ENCODE data around the gene C2orf92. TPM values are rescaled to one million over a fixed set of nuclear protein-coding genes. Genes with fewer than 3 reads are reported as not detected.

Gene C2orf92
- total RNA-seq, 1 experiment from 2014 or later: 6.0 TPM

DNA sequence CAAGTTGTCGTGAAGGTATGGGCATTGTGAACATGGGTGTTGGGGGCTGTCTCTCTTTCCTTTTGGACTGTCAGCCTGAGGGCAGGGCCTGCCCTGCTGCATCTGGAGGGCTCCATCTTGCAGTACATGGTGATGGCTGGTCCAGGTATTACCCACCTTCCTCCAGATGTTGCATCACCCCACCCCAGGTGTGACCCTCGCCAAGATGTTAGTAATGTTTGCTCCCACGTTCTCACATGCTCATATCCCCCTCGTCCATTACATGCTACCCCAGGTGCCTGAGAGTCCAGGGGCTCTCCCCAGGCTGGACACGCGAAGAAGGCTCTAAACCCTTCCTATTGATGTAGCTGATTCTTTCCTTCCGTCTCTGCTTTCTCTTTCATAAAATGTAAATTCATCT is 57.8 kb downstream of the C2orf92 start:
- intact Hi-C loops (cut with micrococcal nuclease; ENCODE audit: unreplicated experiment): no loop called here

DNA sequence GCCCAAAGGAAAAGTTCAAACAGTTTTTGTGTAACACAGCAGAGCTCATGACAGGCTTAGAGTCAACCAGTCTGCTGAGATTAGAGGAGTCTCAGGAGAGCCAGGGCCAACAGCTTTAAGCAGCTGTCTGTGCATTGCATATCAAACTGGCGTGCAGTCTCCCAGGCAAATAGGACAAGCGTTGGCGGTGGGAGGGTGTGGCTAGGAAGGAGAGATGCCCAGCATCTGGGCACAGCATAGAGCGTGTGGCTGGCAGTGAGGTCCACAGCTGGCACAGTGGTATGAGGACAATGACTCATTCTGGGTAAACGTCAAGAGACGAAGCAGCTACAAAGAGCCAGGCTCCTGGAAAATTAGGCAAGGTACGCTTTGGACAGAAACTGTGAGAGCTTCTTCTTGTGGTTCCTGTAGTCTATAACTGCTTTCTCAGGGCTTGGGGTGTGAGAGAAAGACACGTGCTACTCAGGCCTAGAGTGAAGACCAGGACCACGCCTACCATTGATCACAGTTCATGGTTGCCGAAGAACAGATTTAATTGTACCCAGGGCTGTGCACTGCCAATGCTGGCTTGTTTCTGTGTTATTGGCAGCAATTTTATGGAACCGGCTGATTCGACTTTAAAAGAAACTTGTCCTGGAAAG is 58.7 kb downstream of the C2orf92 start:
- H3K4me3 ChIP-seq (ENCODE audit: low read depth in 2 of 2, low read length in 2 of 2): no peak overlapping the region
- no peaks in the 10 kb centered on the region for H3K36me3 ChIP-seq (ENCODE audit: control insufficient read depth, insufficient read depth, low read length)
- POLR2A ChIA-PET: no interaction called here
- peak; percentile 52; the same call in 1 of the 2 replicates for ATAC-seq
- intact Hi-C loops (cut with micrococcal nuclease; ENCODE audit: unreplicated experiment) (no loop called here), in situ Hi-C loops (cut with HindIII; ENCODE audit: low pct_unique_long_range_greater_than_20kb, low sequenced_read_pairs) (no loop called here)
- DNase-seq (ENCODE audit: low read depth, low spot score): no peak
- no peak for TF ChIP-seq SIN3A (IDR thresholded peaks at IDR 0.05; ENCODE audit: borderline replicate concordance, insufficient read depth, low read depth, low read length)
- TF ChIP-seq, protein P1, sequence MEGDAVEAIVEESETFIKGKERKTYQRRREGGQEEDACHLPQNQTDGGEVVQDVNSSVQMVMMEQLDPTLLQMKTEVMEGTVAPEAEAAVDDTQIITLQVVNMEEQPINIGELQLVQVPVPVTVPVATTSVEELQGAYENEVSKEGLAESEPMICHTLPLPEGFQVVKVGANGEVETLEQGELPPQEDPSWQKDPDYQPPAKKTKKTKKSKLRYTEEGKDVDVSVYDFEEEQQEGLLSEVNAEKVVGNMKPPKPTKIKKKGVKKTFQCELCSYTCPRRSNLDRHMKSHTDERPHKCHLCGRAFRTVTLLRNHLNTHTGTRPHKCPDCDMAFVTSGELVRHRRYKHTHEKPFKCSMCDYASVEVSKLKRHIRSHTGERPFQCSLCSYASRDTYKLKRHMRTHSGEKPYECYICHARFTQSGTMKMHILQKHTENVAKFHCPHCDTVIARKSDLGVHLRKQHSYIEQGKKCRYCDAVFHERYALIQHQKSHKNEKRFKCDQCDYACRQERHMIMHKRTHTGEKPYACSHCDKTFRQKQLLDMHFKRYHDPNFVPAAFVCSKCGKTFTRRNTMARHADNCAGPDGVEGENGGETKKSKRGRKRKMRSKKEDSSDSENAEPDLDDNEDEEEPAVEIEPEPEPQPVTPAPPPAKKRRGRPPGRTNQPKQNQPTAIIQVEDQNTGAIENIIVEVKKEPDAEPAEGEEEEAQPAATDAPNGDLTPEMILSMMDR (IDR thresholded peaks at IDR 0.05): no peak
- no peak for TF ChIP-seq TCF7L2 (IDR thresholded peaks at IDR 0.05; ENCODE audit: low read depth, low read length)
- TF ChIP-seq POLR2AphosphoS5 (IDR thresholded peaks at IDR 0.05; ENCODE audit: low read depth, low read length): no peak
- TF ChIP-seq, protein P2, sequence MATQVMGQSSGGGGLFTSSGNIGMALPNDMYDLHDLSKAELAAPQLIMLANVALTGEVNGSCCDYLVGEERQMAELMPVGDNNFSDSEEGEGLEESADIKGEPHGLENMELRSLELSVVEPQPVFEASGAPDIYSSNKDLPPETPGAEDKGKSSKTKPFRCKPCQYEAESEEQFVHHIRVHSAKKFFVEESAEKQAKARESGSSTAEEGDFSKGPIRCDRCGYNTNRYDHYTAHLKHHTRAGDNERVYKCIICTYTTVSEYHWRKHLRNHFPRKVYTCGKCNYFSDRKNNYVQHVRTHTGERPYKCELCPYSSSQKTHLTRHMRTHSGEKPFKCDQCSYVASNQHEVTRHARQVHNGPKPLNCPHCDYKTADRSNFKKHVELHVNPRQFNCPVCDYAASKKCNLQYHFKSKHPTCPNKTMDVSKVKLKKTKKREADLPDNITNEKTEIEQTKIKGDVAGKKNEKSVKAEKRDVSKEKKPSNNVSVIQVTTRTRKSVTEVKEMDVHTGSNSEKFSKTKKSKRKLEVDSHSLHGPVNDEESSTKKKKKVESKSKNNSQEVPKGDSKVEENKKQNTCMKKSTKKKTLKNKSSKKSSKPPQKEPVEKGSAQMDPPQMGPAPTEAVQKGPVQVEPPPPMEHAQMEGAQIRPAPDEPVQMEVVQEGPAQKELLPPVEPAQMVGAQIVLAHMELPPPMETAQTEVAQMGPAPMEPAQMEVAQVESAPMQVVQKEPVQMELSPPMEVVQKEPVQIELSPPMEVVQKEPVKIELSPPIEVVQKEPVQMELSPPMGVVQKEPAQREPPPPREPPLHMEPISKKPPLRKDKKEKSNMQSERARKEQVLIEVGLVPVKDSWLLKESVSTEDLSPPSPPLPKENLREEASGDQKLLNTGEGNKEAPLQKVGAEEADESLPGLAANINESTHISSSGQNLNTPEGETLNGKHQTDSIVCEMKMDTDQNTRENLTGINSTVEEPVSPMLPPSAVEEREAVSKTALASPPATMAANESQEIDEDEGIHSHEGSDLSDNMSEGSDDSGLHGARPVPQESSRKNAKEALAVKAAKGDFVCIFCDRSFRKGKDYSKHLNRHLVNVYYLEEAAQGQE (IDR thresholded peaks at IDR 0.05; ENCODE audit: insufficient read depth in 1 of 2, low read depth in 2 of 2, low read length in 1 of 2): no peak
- no peaks in the 10 kb centered on the region for H3K27me3 ChIP-seq (ENCODE audit: control insufficient read depth, insufficient read depth, low read length)
- CTCF ChIA-PET: no interaction called here
- no peaks in the 10 kb centered on the region for H3K4me1 ChIP-seq (ENCODE audit: control insufficient read depth, insufficient read depth, low read length)
- BruUV-seq (replicated peaks): no TSS peak
- H3K9me3 ChIP-seq (ENCODE audit: control insufficient read depth, insufficient read depth, low read depth, low read length): peaks cover 4% of the 10 kb centered on the region; the same call in 1 of the 2 replicates
- no peak overlapping the region for H3K27ac ChIP-seq (ENCODE audit: low read length)

More for the DNA sequence above, 57.8 kb downstream of the C2orf92 start:
- no peak overlapping the region for H3K4me3 ChIP-seq (ENCODE audit: low read depth in 2 of 2, low read length in 2 of 2)
- in situ Hi-C loops (cut with HindIII; ENCODE audit: low pct_unique_long_range_greater_than_20kb, low sequenced_read_pairs): no loop called here
- TF ChIP-seq TCF7L2 (IDR thresholded peaks at IDR 0.05; ENCODE audit: low read depth, low read length) (no peak), SIN3A (IDR thresholded peaks at IDR 0.05; ENCODE audit: borderline replicate concordance, insufficient read depth, low read depth, low read length) (no peak), POLR2AphosphoS5 (IDR thresholded peaks at IDR 0.05; ENCODE audit: low read depth, low read length) (no peak)
- TF ChIP-seq, protein P1 (IDR thresholded peaks at IDR 0.05): no peak
- TF ChIP-seq, protein P2 (IDR thresholded peaks at IDR 0.05; ENCODE audit: insufficient read depth in 1 of 2, low read depth in 2 of 2, low read length in 1 of 2): no peak
- H3K36me3 ChIP-seq (ENCODE audit: control insufficient read depth, insufficient read depth, low read length): no peaks in the 10 kb centered on the region
- ChIA-PET CTCF (no interaction called here), POLR2A (no interaction called here)
- H3K4me1 ChIP-seq (ENCODE audit: control insufficient read depth, insufficient read depth, low read length): no peaks in the 10 kb centered on the region
- peaks cover 4% of the 10 kb centered on the region; the same call in 1 of the 2 replicates for H3K9me3 ChIP-seq (ENCODE audit: control insufficient read depth, insufficient read depth, low read depth, low read length)
- no peak overlapping the region for H3K27ac ChIP-seq (ENCODE audit: low read length)
- BruUV-seq (replicated peaks): no TSS peak
- no peaks in the 10 kb centered on the region for H3K27me3 ChIP-seq (ENCODE audit: control insufficient read depth, insufficient read depth, low read length)
- no peak for DNase-seq (ENCODE audit: low read depth, low spot score)
- no peak for ATAC-seq
